Thoracic aorta (tissue), 2 donors: ENCODE measurements around the gene SLC43A1. TPM values are rescaled to one million over a fixed set of nuclear protein-coding genes. Genes with fewer than 3 reads are reported as not detected.

Experiments used
- ATAC-seq: fragments of 150-250 bp; one replicate; pipeline ENCODE4 v1.8.0; 2017; ENCODE audit warnings: low read depth; ENCODE audit not compliant: insufficient number of reproducible peaks, low FRiP score
- DNase-seq: peaks from one replicate; pipeline ENCODE4 v3.0.0-alpha.2; 2020; ENCODE audit warnings: low spot score
- H3K27ac ChIP-seq, 2 donors: fragments of 200-600 bp; sonication (generic); 1 replicate in 1 of 2; 2 replicates in 1 of 2; pipeline ENCODE4 v1.5.1; 2016; ENCODE audit warnings: mild to moderate bottlenecking in 2 of 2, moderate library complexity in 2 of 2
- H3K27me3 ChIP-seq: fragments of 200-600 bp; sonication (generic); replicated peaks from 2 replicates; pipeline ENCODE4 v1.6.0; 2016; ENCODE audit warnings: mild to moderate bottlenecking; ENCODE audit not compliant: insufficient read depth
- H3K36me3 ChIP-seq: fragments of 200-600 bp; sonication (generic); one replicate; pipeline ENCODE4 v1.5.1; 2016
- H3K4me1 ChIP-seq, 2 donors: fragments of 200-600 bp; sonication (generic); 1 replicate in 1 of 2; 2 replicates in 1 of 2; pipeline versions ENCODE4 v1.5.1 to v1.6.0; 2016; ENCODE audit warnings: low read depth in 2 of 2, mild to moderate bottlenecking in 1 of 2; ENCODE audit not compliant: control insufficient read depth in 1 of 2
- H3K4me3 ChIP-seq: fragments of 200-600 bp; sonication (generic); 2 replicates; pipeline ENCODE4 v1.5.1; 2016; ENCODE audit warnings: mild to moderate bottlenecking
- H3K9me3 ChIP-seq: fragments of 200-600 bp; sonication (generic); 2 replicates; pipeline ENCODE4 v1.5.1; 2016
- CTCF ChIP-seq: fragments of 200-600 bp; sonication (generic); IDR thresholded peaks from one replicate; pipeline ENCODE4 v1.5.1; 2019; ENCODE audit warnings: antibody characterized with exemption
- total RNA-seq, 2 donors: library from RNA; depleted of rRNA; stranded (reverse); fragments of >200 nt; gene quantifications; one replicate each; pipeline versions ENCODE4 v1.1.0 to v1.2.3, GENCODE V29; 2016

The SLC43A1 gene
- total RNA-seq, 2 donors from 2014 or later: 16.6 to 23.6 TPM

GRCh38 chr11:57499413-57499982, 16.0 kb downstream of the SLC43A1 start:
- peak overlapping the region; percentile 76 to 79 for H3K27ac ChIP-seq
- peaks cover 0 to 16% of the 10 kb centered on the region in 2 donors for H3K4me1 ChIP-seq
- H3K4me3 ChIP-seq: peak overlapping the region; percentile 72
- ATAC-seq (peak; percentile 89), DNase-seq (peak; percentile 80)
- TF ChIP-seq CTCF: no peak
- H3K9me3 ChIP-seq: no peaks in the 10 kb centered on the region
- no peaks in the 10 kb centered on the region for H3K27me3 ChIP-seq
- H3K36me3 ChIP-seq: no peaks in the 10 kb centered on the region

GRCh38 chr11:57498540-57498939, 17.0 kb downstream of the SLC43A1 start:
- ATAC-seq (no peak), DNase-seq (no peak)
- Histone ChIP-seq H3K27ac (no peak overlapping the region), H3K9me3 (no peaks in the 10 kb centered on the region), H3K27me3 (no peaks in the 10 kb centered on the region), H3K4me3 (no peak overlapping the region), H3K36me3 (no peaks in the 10 kb centered on the region), H3K4me1 (peaks cover 0 to 16% of the 10 kb centered on the region in 2 donors)
- TF ChIP-seq CTCF: no peak

- H3K9me3 ChIP-seq: no peaks in the 10 kb centered on the region
- no peak for DNase-seq
- no peak for TF ChIP-seq CTCF
- H3K36me3 ChIP-seq: no peaks in the 10 kb centered on the region
- no peak for ATAC-seq
- H3K27ac ChIP-seq: no peak overlapping the region
- no peaks in the 10 kb centered on the region for H3K27me3 ChIP-seq
- peaks cover 0 to 16% of the 10 kb centered on the region in 2 donors for H3K4me1 ChIP-seq
- no peak overlapping the region for H3K4me3 ChIP-seq
These were observed 17.9 kb downstream of the SLC43A1 start for GRCh38 chr11:57497303-57498247.

DNA sequence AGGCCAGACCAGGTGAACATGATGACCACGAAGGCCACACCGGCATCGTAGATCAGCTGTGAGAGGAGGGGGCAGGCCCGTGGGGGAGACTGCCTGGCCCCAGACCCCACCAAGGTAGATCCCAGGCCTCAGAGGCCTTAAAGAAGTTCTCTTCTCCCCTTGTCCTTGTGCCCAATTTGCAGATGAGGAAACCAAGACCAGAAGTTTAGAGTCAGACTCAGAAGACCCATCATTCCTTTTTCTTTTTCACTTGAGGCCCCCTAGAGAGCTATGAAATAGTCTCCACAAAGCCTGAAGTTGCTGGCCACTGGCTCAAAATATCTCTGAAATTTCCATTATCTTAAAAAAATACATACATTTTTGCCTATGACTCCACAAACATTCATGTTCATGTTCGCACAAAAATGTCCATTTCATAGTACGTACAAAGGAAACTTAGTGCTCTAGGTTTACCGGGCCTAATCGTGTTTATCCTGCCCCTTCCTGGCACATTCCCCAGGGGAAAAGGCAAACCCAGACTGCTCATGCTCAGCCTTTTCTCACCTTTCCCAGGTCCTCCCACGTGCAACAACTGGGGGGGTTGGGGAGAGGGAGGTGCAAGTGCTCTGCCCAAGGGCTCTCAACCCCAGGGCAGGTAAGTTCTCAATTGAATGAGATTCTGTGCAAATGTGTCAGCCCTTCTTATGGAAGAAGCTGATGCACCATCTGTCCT, 19.2 kb downstream of the SLC43A1 start:
- Histone ChIP-seq H3K4me3 (no peak overlapping the region), H3K36me3 (no peaks in the 10 kb centered on the region), H3K27me3 (no peaks in the 10 kb centered on the region), H3K4me1 (peaks cover 0 to 16% of the 10 kb centered on the region in 2 donors), H3K27ac (no peak overlapping the region), H3K9me3 (no peaks in the 10 kb centered on the region)
- ATAC-seq (no peak), DNase-seq (no peak)
- no peak for TF ChIP-seq CTCF
